HuH-7.5 (cell line): ENCODE data around the gene KBTBD7.

Experiments used
- DNase-seq: peaks from one replicate; pipeline ENCODE4 v3.0.0; 2011; ENCODE audit warnings: low spot score

The KBTBD7 gene, protein sequence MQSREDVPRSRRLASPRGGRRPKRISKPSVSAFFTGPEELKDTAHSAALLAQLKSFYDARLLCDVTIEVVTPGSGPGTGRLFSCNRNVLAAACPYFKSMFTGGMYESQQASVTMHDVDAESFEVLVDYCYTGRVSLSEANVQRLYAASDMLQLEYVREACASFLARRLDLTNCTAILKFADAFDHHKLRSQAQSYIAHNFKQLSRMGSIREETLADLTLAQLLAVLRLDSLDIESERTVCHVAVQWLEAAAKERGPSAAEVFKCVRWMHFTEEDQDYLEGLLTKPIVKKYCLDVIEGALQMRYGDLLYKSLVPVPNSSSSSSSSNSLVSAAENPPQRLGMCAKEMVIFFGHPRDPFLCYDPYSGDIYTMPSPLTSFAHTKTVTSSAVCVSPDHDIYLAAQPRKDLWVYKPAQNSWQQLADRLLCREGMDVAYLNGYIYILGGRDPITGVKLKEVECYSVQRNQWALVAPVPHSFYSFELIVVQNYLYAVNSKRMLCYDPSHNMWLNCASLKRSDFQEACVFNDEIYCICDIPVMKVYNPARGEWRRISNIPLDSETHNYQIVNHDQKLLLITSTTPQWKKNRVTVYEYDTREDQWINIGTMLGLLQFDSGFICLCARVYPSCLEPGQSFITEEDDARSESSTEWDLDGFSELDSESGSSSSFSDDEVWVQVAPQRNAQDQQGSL

DNA sequence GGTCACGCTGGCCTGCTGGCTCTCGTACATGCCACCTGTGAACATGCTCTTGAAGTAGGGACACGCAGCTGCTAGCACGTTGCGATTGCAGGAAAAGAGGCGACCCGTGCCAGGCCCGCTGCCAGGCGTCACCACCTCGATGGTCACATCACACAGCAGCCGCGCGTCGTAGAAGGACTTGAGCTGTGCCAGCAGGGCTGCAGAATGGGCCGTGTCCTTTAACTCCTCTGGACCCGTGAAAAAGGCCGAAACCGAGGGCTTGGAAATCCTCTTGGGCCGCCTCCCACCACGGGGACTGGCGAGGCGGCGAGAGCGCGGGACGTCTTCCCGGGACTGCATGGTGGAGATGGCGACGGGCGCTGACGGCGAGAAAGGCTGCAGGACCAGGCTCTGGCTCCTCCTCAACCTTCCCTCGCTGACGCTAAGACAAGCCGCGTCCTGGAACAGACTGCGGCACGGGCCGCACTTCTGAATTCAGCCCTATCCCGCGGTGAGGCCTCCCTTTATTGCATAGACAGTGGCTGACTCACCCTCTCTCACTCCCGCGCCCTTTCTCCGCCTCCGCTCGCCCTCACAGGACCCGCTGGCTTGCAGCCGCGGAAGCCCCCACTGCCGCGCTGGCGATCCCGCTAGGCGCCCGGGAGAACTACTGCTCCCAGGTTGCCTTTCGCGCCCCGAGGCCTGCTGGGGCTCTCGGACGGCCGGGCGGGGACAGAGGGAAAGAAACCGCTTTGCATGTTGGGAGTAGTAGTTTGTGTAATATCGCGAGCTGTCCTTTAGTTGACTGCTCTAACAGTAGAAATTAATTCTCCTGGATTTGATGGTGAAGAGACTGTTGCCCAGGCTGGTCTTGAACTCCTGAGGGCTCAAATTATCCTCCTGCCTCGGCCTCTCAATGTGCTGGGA, at the start of gene KBTBD7:
Gene KBTBD7, minus strand, starts transcription at position 651 of the 906 bp plus-strand sequence. Its CDS starts 312 bp downstream, at position 339.
- DNase-seq, result peak; percentile 59

DNA sequence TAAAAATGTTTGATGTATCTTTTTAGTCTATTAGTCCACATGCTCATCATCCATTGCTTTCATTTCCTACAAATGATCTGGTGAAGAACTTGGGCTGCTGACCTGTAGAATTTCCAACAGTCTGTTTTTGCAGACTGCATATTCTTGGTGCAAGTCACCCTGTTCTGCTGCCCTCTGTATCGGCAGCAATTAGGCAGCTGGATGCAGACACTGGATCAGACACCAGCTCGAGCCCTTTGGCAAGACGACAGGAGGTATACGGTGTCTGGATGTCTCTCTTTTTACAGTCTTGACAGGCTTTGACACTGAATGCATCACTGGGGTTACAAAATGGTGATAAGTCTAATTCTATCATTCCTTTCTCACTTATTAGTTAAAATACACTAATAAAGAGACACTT, 47.3 kb upstream of the KBTBD7 start:
- DNase-seq, result no peak

DNA sequence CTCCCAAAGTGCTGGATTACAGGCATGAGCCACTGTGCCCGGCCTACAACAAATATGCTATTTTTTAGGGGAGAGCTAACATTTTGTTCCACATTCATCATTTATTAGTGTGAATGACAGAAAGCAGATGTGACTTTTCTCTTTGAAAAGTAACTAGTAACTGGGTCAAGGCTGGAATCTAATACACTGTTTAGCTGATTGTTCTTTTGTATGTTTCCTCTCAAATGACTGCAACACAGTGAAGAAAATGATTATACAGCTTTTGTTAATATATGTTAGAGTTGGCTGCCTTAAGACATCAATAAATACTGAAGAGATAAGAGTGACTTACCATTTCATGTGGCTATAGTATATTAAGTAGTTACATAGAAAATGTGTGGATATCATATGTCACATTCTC, 42.0 kb upstream of the KBTBD7 start:
- no peak for DNase-seq

DNA sequence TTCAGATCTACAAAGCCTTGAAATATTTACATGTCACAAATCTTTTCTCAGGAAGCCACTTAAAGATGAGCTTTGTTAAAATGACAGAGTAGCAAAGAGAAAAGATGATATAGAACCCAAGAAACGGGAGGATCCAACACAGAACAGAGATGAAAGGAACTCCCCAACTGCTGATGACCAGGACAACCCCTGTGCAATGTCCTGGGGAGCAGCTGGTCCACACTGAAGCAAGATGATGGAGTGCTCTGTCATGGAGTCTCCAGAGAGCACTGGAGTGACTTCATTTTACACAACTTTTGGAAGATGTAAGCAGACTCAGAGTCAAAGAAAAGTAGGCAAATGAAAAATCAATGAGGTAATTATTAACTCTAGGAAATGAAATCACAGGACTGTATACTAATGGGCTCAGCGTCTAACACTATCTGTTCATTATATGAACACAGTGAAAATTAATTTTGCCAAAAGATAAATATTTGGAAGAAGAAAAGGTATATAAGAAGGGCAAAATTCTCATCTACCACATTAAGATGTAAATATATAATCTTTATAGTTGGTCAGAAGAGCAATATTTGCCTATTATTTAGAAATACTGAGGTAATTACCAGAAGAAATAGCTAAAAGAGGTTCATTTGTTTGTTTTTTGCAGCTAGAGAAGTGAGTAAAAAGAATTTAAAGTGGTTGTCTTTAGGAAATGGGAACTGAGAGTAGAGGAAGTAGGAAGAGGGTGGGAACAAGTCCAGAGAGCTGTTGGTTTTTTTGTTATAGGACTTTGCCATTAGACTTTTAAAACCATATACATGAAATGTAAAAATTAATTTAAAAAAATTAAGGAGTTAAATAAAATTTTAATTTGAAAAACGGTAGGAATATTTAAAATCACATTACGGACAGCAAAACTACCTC, 38.5 kb upstream of the KBTBD7 start:
- DNase-seq, result no peak

- DNase-seq, result no peak
Observed at GRCh38 chr13:41231786-41232185, 37.4 kb upstream of the KBTBD7 start.

DNA sequence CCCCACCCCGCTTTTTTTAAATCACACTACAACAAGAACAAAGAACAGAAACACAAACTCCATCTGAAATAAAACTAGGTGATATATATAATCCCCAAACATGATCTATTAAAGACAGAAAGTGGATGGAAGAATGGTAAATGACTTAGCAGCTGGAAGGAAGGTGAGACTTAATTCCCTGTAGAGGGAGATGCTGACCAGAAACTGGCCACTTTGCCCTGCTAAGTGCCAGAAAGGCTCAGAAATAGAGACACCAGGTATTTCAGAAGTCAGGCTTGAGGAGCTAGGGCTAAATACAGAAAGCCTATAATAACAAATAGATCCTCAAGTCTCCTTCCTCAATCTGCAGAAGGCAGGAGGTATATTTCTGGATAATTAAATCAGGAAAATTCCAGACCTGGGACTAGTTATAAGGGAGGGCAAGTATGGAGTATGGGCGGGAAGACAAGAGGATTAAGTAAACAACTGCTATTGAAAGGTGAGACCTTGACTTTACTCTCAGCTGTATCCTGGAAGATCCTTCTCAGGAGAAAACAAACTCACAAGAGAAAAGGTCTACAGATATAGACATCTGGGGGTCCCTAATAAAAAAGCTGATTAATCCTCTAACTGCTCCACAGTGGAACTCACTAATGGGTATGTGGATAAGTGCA, 36.8 kb upstream of the KBTBD7 start:
- DNase-seq, result no peak

DNA sequence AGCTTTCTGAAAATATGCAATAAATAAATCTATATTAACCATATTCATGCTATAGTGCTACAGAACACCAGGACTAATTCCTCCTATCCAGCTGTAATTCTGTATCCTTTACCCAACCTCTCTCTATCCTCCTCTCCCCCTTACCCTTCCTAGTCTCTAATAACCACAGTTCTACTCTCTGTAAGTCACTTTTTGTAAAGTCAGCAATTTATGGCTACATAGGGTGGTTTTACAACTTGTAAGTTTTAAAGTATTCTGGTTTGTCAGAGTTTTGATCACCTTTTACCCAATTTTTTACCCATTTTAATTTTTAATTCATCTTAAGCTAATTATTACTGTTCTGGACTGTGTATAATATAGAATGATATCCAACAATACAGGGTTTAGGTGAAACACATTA, 35.0 kb upstream of the KBTBD7 start:
- DNase-seq, result no peak

- DNase-seq, result no peak
Observed at GRCh38 chr13:41224113-41225110, 30.0 kb upstream of the KBTBD7 start.

- peak; percentile 26 for DNase-seq
Observed at GRCh38 chr13:41222259-41222852, 28.0 kb upstream of the KBTBD7 start.

DNA sequence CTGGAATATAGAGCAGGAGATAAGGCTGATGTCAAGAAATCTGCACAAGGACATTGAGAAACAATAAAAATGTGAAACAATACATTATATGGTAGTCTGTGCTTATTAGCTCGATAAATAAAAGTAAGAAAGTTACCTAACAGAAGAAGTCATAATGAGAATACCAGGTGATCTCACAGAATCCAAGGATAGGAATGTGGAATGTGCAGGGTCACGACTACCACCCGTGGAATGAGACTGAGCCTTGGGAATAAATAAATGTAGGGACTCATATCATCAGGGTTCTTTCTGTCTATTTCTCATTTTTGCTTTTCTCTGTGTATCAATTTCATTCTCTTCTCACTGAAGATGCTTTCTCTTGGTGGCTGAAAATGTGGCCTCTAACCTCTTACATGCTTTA, 26.0 kb upstream of the KBTBD7 start:
- no peak for DNase-seq

- DNase-seq, result no peak
Observed at GRCh38 chr13:41216160-41216559, 21.8 kb upstream of the KBTBD7 start.

DNA sequence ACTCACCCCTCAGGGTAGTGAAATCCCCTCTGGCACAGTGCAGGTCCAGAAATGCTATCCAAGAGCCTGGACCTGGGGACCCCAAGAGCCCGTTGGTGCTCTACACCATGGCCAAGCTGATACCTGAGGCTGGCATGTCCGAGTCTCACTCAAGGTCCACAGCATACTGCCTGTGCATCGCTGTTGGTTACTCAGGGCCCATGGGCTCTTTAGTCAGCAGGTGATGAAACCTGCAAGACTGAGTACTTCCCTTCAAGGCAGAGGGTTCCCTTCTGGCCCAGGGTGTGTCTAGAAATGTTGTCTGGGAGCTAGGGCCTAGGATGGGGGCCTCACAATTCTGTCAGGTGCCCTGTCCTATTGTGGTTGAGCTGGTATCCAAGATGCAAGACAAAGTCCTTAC, 19.6 kb upstream of the KBTBD7 start:
- DNase-seq, result no peak

DNA sequence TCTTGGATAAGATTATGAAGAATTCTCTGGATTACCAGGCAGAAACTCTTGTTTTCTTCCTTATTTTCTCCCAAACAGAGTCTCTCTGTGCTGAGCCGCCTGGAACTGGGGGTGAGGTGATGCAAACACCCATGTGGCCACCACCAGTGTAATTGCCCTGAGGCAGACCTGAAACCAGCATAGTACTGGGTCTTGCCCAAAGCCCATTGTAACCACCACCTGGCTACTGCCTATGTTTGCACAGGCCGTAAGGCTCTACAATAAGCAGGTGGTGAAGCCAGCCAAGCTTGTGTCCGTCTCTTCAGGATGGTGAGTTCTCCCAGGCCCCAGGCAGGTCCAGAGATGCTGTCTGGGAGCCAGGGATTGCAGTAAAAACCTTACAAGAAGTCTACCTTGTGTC, 18.9 kb upstream of the KBTBD7 start:
- DNase-seq, result no peak

DNA sequence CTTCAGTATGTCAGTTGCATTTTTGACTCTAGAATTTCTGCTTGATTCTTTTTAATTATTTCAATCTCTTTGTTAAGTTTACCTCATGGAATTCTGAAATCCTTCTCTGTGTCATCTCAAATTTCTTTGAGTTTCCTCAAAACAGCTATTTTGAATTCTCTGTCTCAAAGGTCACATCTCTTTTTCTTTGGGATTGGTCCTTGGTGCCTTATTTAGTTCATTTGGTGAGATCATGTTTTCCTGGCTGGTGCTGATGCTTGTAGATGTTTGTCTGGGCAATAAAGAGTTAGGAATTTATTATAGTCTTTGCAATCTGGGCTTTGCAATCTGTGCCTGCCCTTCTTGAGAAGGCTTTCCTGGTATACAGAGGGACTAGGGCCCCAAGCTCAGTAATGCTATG, 18.5 kb upstream of the KBTBD7 start:
- no peak for DNase-seq

- no peak for DNase-seq
Observed at GRCh38 chr13:41211062-41211461, 16.7 kb upstream of the KBTBD7 start.

GRCh38 chr13:41206467-41206866, 12.1 kb upstream of the KBTBD7 start:
- DNase-seq, result no peak

DNA sequence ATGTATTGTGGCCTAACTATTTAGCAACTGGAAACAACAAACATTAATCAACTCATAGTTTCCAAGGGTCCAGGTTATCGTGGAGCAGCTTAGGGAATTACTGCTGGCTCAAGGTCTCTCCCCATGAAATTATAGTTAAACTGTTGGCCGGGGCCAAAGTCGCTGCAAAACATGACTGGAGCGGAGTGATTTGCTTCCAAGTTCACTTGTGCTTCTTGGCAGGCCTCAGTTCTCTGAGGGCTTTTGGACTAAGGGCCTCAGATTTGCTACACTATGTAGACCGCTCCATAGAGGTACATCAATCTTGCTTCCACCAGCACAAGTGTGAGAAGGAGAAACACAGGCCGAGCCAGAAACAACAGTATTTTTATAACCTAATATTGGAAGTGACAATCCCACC, 9.4 kb upstream of the KBTBD7 start:
- no peak for DNase-seq

DNA sequence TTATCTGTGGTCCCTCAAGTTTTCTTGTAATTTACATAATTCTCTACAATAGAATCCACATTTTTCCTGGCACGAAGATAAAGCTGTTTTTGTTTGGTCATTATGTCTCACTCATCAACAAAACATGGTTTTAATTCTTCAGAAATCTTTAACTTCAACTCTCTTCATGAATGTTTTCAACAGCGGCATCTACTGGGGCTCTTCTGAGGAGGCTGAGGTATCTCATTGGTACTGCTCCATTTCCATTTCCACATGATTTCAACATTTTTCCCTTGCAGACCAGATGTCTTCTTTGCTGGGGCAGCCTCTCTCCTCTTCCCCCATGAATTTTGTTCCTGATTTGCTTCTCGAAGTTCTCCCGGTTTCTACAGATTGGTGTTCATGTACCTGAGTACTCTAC, 5.8 kb upstream of the KBTBD7 start:
- DNase-seq, result no peak

DNA sequence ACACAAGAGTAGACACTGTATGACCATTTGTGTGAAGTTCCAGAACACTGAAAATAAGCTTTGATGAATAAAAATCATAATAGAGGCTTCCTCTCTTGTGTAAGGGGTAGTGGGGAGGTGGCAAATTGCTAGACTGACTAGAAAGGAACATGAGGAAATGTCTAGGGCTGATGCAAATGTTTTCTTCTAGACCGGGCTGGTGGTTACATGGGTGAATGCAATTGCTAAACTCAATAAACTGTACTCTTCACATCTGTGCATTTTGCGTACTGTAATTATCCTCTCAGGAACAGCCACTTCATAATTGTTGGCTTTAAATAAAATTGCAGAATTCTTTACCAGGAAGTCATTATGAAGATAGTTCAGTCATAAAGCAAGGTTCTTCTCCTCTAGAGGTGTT, 5.2 kb upstream of the KBTBD7 start:
- DNase-seq, result no peak
